ENCODE measurements around the gene ANKS1A. TPM values are rescaled to one million over a fixed set of nuclear protein-coding genes. Genes with fewer than 3 reads are reported as not detected.
"Not testable (repeated sequence)": the region's sequence is repeated elsewhere in the genome, so short reads cannot be mapped to it uniquely, and the experiment has no call there.

ANKS1A gene
- 10 to 100 TPM; 13.7 to 15.6 TPM for total RNA-seq
- polyA plus RNA-seq = 1 to 10 TPM; 1.2 to 5.2 TPM

GRCh38 chr6:34888874-34889555 lies at the start of gene ANKS1A:
Gene ANKS1A (plus strand): TSS chr6:34889255. CDS start chr6:34889403, 148 bp downstream.
- no peaks in the 10 kb centered on the region for H3K9me3 ChIP-seq (ENCODE audit: control insufficient read depth in 1 of 2, low read length in 2 of 2)
- peak within 1 kb of the TSS; percentile 70 to 91 for H3K4me3 ChIP-seq (ENCODE audit: low read length in 2 of 2)
- Mint-ChIP-seq H3K36me3 (peaks cover 13 to 36% of the 10 kb centered on the region in 2 donors), H3K4me1 (peaks cover 28 to 59% (median 44%) of the 10 kb centered on the region in 4 donors), H3K27me3 (no peaks in the 10 kb centered on the region), H3K9me3 (peaks cover 0 to 2% (median 0%) of the 10 kb centered on the region in 8 donors), H3K27ac (peak within 1 kb of the TSS; percentile 95 to 100 (median 99)), H3K4me3 (peak within 1 kb of the TSS; percentile 97 to 100 (median 99))
- peaks cover 31% of the 10 kb centered on the region for H3K4me1 ChIP-seq (ENCODE audit: insufficient read depth, low read length)
- intact Hi-C loops (cut with micrococcal nuclease) = loop anchor here (1.0 to 10.0 kb wide), 5 partner anchors 23 to 366 kb away; partner anchors contain the start of genes BLTP3A, SNRPC and ZNF76
- ChIA-PET CTCF (ENCODE audit: partially characterized antibody) (interaction anchor here (1.0 to 1.4 kb wide), 3 partner anchors 8 to 132 kb away, joined by 3 to 7 read pairs (median 3); partner anchors contain the start of gene SNRPC), POLR2A (ENCODE audit: partially characterized antibody) (interaction anchor here (0.6 to 3.9 kb wide), 21 partner anchors 9 to 804 kb away, joined by 3 to 50 read pairs (median 5); partner anchors contain the start of genes BLTP3A, ILRUN and SNRPC)
- peak within 1 kb of the TSS; percentile 94 for H3K27ac ChIP-seq (ENCODE audit: low read depth, low read length)
- H3K27me3 ChIP-seq (ENCODE audit: insufficient read depth, low read length) = no peaks in the 10 kb centered on the region
- peak; percentile 91 to 95 (median 93) for DNase-seq
- H3K36me3 ChIP-seq (ENCODE audit: insufficient read depth, low read length) = no peaks in the 10 kb centered on the region

- H3K4me3 ChIP-seq (ENCODE audit: low read length in 2 of 2) = no peak overlapping the region
- H3K36me3 Mint-ChIP-seq = peaks cover 31 to 36% of the 10 kb centered on the region in 2 donors
- CTCF ChIA-PET (ENCODE audit: partially characterized antibody) = no interaction called here
- H3K4me1 Mint-ChIP-seq = peaks cover 0 to 4% (median 2%) of the 10 kb centered on the region in 4 donors
- no peak overlapping the region for H3K27ac ChIP-seq (ENCODE audit: low read depth, low read length)
- peaks cover 10% of the 10 kb centered on the region for H3K36me3 ChIP-seq (ENCODE audit: insufficient read depth, low read length)
- no peaks in the 10 kb centered on the region for H3K9me3 ChIP-seq (ENCODE audit: control insufficient read depth in 1 of 2, low read length in 2 of 2)
- no peak overlapping the region for H3K4me3 Mint-ChIP-seq
- no peaks in the 10 kb centered on the region for H3K27me3 Mint-ChIP-seq
- H3K4me1 ChIP-seq (ENCODE audit: insufficient read depth, low read length) = no peaks in the 10 kb centered on the region
- no peak for DNase-seq
- POLR2A ChIA-PET (ENCODE audit: partially characterized antibody) = no interaction called here
- no peak overlapping the region for H3K27ac Mint-ChIP-seq
- H3K9me3 Mint-ChIP-seq = no peaks in the 10 kb centered on the region
- H3K27me3 ChIP-seq (ENCODE audit: insufficient read depth, low read length) = no peaks in the 10 kb centered on the region
- intact Hi-C loops (cut with micrococcal nuclease) = no loop called here
Measured at GRCh38 chr6:34839666-34840352, 49.2 kb upstream of the ANKS1A start.

GRCh38 chr6:34849066-34849465 lies 40.0 kb upstream of the ANKS1A start:
- H3K27me3 ChIP-seq (ENCODE audit: insufficient read depth, low read length); intact Hi-C loops (cut with micrococcal nuclease); DNase-seq; H3K36me3 ChIP-seq (ENCODE audit: insufficient read depth, low read length); H3K27me3 Mint-ChIP-seq; H3K4me3 Mint-ChIP-seq; H3K27ac Mint-ChIP-seq; H3K4me3 ChIP-seq (ENCODE audit: low read length in 2 of 2); H3K4me1 ChIP-seq (ENCODE audit: insufficient read depth, low read length); H3K9me3 Mint-ChIP-seq; CTCF ChIA-PET (ENCODE audit: partially characterized antibody); H3K9me3 ChIP-seq (ENCODE audit: control insufficient read depth in 1 of 2, low read length in 2 of 2); POLR2A ChIA-PET (ENCODE audit: partially characterized antibody); H3K27ac ChIP-seq (ENCODE audit: low read depth, low read length): not testable (repeated sequence)
- H3K36me3 Mint-ChIP-seq = peaks cover 21 to 50% of the 10 kb centered on the region in 2 donors
- H3K4me1 Mint-ChIP-seq = peaks cover 0 to 14% (median under 1%) of the 10 kb centered on the region in 4 donors

GRCh38 chr6:34851361-34851760 lies 37.7 kb upstream of the ANKS1A start:
- Histone ChIP-seq H3K4me3 (ENCODE audit: low read length in 2 of 2) (no peak overlapping the region), H3K4me1 (ENCODE audit: insufficient read depth, low read length) (no peaks in the 10 kb centered on the region), H3K27ac (ENCODE audit: low read depth, low read length) (no peak overlapping the region), H3K36me3 (ENCODE audit: insufficient read depth, low read length) (peaks cover 11% of the 10 kb centered on the region), H3K27me3 (ENCODE audit: insufficient read depth, low read length) (no peaks in the 10 kb centered on the region), H3K9me3 (ENCODE audit: control insufficient read depth in 1 of 2, low read length in 2 of 2) (no peaks in the 10 kb centered on the region)
- peaks cover 0 to 8% (median under 1%) of the 10 kb centered on the region in 4 donors for H3K4me1 Mint-ChIP-seq
- intact Hi-C loops (cut with micrococcal nuclease) = no loop called here
- H3K9me3 Mint-ChIP-seq = no peaks in the 10 kb centered on the region
- no peak for DNase-seq
- no peaks in the 10 kb centered on the region for H3K27me3 Mint-ChIP-seq
- peaks cover 29 to 63% of the 10 kb centered on the region in 2 donors for H3K36me3 Mint-ChIP-seq
- H3K4me3 Mint-ChIP-seq = no peak overlapping the region
- CTCF ChIA-PET (ENCODE audit: partially characterized antibody) = no interaction called here
- H3K27ac Mint-ChIP-seq = no peak overlapping the region
- POLR2A ChIA-PET (ENCODE audit: partially characterized antibody) = no interaction called here

- DNase-seq = no peak
- Mint-ChIP-seq H3K27ac (peak overlapping the region in 1 of 7 donors; percentile 62), H3K36me3 (peaks cover 39 to 66% of the 10 kb centered on the region in 2 donors), H3K4me3 (no peak overlapping the region), H3K4me1 (no peaks in the 10 kb centered on the region), H3K9me3 (no peaks in the 10 kb centered on the region), H3K27me3 (no peaks in the 10 kb centered on the region)
- Histone ChIP-seq H3K27ac (ENCODE audit: low read depth, low read length) (no peak overlapping the region), H3K4me1 (ENCODE audit: insufficient read depth, low read length) (no peaks in the 10 kb centered on the region), H3K9me3 (ENCODE audit: control insufficient read depth in 1 of 2, low read length in 2 of 2) (no peaks in the 10 kb centered on the region), H3K4me3 (ENCODE audit: low read length in 2 of 2) (no peak overlapping the region), H3K27me3 (ENCODE audit: insufficient read depth, low read length) (no peaks in the 10 kb centered on the region), H3K36me3 (ENCODE audit: insufficient read depth, low read length) (peaks cover 22% of the 10 kb centered on the region)
- intact Hi-C loops (cut with micrococcal nuclease) = no loop called here
- ChIA-PET POLR2A (ENCODE audit: partially characterized antibody) (no interaction called here), CTCF (ENCODE audit: partially characterized antibody) (interaction anchor here (0.6 kb wide), 1 partner anchor 19 kb away, joined by 3 read pairs; no protein-coding TSS in a partner anchor)
Measured at GRCh38 chr6:34852406-34853085, 36.5 kb upstream of the ANKS1A start.

GRCh38 chr6:34855463-34855862 lies 33.6 kb upstream of the ANKS1A start:
- Histone ChIP-seq H3K27ac (ENCODE audit: low read depth, low read length) (no peak overlapping the region), H3K4me3 (ENCODE audit: low read length in 2 of 2) (no peak overlapping the region), H3K4me1 (ENCODE audit: insufficient read depth, low read length) (no peaks in the 10 kb centered on the region), H3K9me3 (ENCODE audit: control insufficient read depth in 1 of 2, low read length in 2 of 2) (no peaks in the 10 kb centered on the region), H3K27me3 (ENCODE audit: insufficient read depth, low read length) (no peaks in the 10 kb centered on the region), H3K36me3 (ENCODE audit: insufficient read depth, low read length) (peaks cover 42% of the 10 kb centered on the region)
- H3K4me3 Mint-ChIP-seq = no peak overlapping the region
- no peaks in the 10 kb centered on the region for H3K27me3 Mint-ChIP-seq
- peaks cover 46 to 81% of the 10 kb centered on the region in 2 donors for H3K36me3 Mint-ChIP-seq
- H3K9me3 Mint-ChIP-seq = no peaks in the 10 kb centered on the region
- no peak overlapping the region for H3K27ac Mint-ChIP-seq
- H3K4me1 Mint-ChIP-seq = no peaks in the 10 kb centered on the region
- intact Hi-C loops (cut with micrococcal nuclease) = no loop called here
- CTCF ChIA-PET (ENCODE audit: partially characterized antibody) = no interaction called here
- POLR2A ChIA-PET (ENCODE audit: partially characterized antibody) = interaction anchor here (0.5 kb wide), 1 partner anchor 440 kb away, joined by 3 read pairs; no protein-coding TSS in a partner anchor
- no peak for DNase-seq

GRCh38 chr6:34858681-34859080 lies 30.4 kb upstream of the ANKS1A start:
- Mint-ChIP-seq H3K9me3 (no peaks in the 10 kb centered on the region), H3K36me3 (peaks cover 33 to 72% of the 10 kb centered on the region in 2 donors), H3K4me1 (no peaks in the 10 kb centered on the region), H3K4me3 (no peak overlapping the region), H3K27ac (no peak overlapping the region), H3K27me3 (no peaks in the 10 kb centered on the region)
- Histone ChIP-seq H3K9me3 (ENCODE audit: control insufficient read depth in 1 of 2, low read length in 2 of 2) (no peaks in the 10 kb centered on the region), H3K4me3 (ENCODE audit: low read length in 2 of 2) (no peak overlapping the region), H3K36me3 (ENCODE audit: insufficient read depth, low read length) (peaks cover 42% of the 10 kb centered on the region), H3K4me1 (ENCODE audit: insufficient read depth, low read length) (no peaks in the 10 kb centered on the region), H3K27me3 (ENCODE audit: insufficient read depth, low read length) (no peaks in the 10 kb centered on the region), H3K27ac (ENCODE audit: low read depth, low read length) (no peak overlapping the region)
- no peak for DNase-seq
- POLR2A ChIA-PET (ENCODE audit: partially characterized antibody) = no interaction called here
- CTCF ChIA-PET (ENCODE audit: partially characterized antibody) = no interaction called here
- intact Hi-C loops (cut with micrococcal nuclease) = no loop called here

All from CD4-positive, alpha-beta memory T cell (primary cell).